Measurements from ENCODE around the gene MIPOL1.

GRCh38 chr14:37579274-37579673 lies 381.5 kb downstream of the MIPOL1 start:
- no peak for TF ChIP-seq GATA2 (IDR thresholded peaks at IDR 0.05; ENCODE audit: low read depth, low read length)
- no peak for TF ChIP-seq GATA3 (IDR thresholded peaks at IDR 0.05; ENCODE audit: low read depth, low read length)
